GM23248 (cell line): ENCODE measurements around the gene GUCA1A.

Experiments used
- EZH2 ChIP-seq: fragments of 200-600 bp; sonication (generic); IDR thresholded peaks from 2 replicates; pipeline ENCODE4 v1.6.1; 2018; ENCODE audit warnings: antibody characterized with exemption, mild to moderate bottlenecking; ENCODE audit not compliant: insufficient read depth, poor library complexity, severe bottlenecking
- EZH2phosphoT487 ChIP-seq: fragments of 200-600 bp; sonication (generic); IDR thresholded peaks from 2 replicates; pipeline ENCODE4 v1.6.1; 2018; ENCODE audit warnings: antibody characterized with exemption, moderate library complexity, mild to moderate bottlenecking, low read depth; ENCODE audit not compliant: insufficient read depth

DNA sequence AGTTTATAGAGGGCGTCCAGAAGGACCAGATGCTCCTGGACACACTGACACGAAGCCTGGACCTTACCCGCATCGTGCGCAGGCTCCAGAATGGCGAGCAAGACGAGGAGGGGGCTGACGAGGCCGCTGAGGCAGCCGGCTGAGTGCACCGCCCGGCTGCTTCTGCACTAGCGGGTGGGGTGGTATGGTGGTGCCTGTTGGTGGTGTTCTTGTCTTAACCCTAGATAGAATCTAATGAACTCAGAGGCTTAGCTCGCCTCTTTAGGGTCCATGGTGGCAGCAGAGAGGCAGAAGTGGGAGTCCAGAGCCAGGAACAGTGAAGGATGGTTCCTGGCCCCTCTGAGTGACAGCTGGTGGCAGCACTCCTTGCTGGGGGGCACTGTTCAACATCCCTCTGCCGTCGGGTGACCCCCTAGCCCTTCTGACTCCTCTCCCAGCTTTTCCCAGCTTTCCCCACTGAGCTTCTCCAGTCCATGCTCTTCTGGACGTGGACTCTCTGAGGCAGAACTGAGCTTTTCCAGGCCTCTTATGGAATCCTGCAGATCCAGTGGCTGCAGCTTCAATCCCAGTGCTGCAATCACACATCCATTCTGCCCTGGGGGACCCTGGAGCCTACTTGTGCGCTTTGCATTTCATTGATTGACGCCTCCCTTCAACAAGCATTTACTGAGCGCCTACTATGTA lies 6.2 kb downstream of the GUCA1A start:
- TF ChIP-seq EZH2 (no peak), EZH2phosphoT487 (no peak)
